Testis (tissue), 3 donors: ENCODE data around the gene TRIM26. TPM values are rescaled to one million over a fixed set of nuclear protein-coding genes. Genes with fewer than 3 reads are reported as not detected.

Experiments used
- DNase-seq: peaks from one replicate; pipeline ENCODE4 v3.0.0-alpha.2; 2019
- H3K27ac ChIP-seq, 2 donors: fragments of 200-600 bp; sonication (generic); one replicate each; pipeline ENCODE4 v1.5.1; 2019
- H3K27me3 ChIP-seq: fragments of 200-600 bp; sonication (generic); one replicate; pipeline ENCODE4 v1.5.1; 2019
- H3K36me3 ChIP-seq: fragments of 200-600 bp; sonication (generic); one replicate; pipeline ENCODE4 v1.5.1; 2017; ENCODE audit warnings: low read depth; ENCODE audit errors: missing control alignments
- H3K4me1 ChIP-seq: fragments of 200-600 bp; sonication (generic); one replicate; pipeline ENCODE4 v1.5.1; 2019
- H3K4me3 ChIP-seq, 2 donors: fragments of 200-600 bp; sonication (generic); one replicate each; pipeline ENCODE4 v1.5.1; 2017 to 2019
- H3K9me3 ChIP-seq: fragments of 200-600 bp; sonication (generic); one replicate; pipeline ENCODE4 v1.5.1; 2017
- CTCF ChIP-seq, 3 experiments: fragments of 450-650 bp in 2 of 3; fragments of 200-600 bp in 1 of 3; sonication (generic) in 1 of 3; IDR thresholded peaks; one replicate each; pipeline ENCODE4 v1.5.1; 2016 to 2019; ENCODE audit warnings: antibody characterized with exemption in 3 of 3, mild to moderate bottlenecking in 2 of 3, moderate library complexity in 1 of 3
- POLR2A ChIP-seq: fragments of 450-650 bp; IDR thresholded peaks from one replicate; pipeline ENCODE4 v1.6.1; 2017; ENCODE audit warnings: antibody characterized with exemption, mild to moderate bottlenecking, moderate library complexity
- WGBS, 2 donors: methylation state at CpG; one replicate each; pipeline ENCODE4 v1.1.5; 2018; 5-methylcytosine and 5-hydroxymethylcytosine counted together
- intact Hi-C: fragments of 100-400 bp; cut with DNase I; formaldehyde crosslinking; loops from one replicate; pipeline ENCODE4 v1.15.1; 2023; ENCODE audit warnings: low total_unique reads
- polyA plus RNA-seq: library from polyadenylated mRNA; stranded (reverse); fragments of 350-450 nt; fragmentation: Illumina TruSeq; extraction: RNeasy Lipid Tissue Mini Kit (QIAGEN cat#74804); gene quantifications from one replicate; pipeline ENCODE4 v1.2.3, GENCODE V29; 2014; ENCODE audit warnings: low read depth, low replicate concordance; ENCODE audit not compliant: insufficient read depth
- total RNA-seq, 2 donors: library from RNA; depleted of rRNA; stranded (reverse); fragments of >200 nt; gene quantifications; one replicate each; pipeline ENCODE4 v1.2.3, GENCODE V29; 2016

The TRIM26 gene
- total and polyA plus RNA-seq, 3 donors from 2014 or later: 40.3 to 75.8 (median 67.1) TPM

- Histone ChIP-seq H3K4me3 (no peak overlapping the region), H3K4me1 (no peaks in the 10 kb centered on the region), H3K9me3 (no peaks in the 10 kb centered on the region), H3K36me3 (no peaks in the 10 kb centered on the region), H3K27me3 (no peaks in the 10 kb centered on the region), H3K27ac (no peak overlapping the region)
- WGBS, 2 donors: 59 to 79% methylated on average over 12 of the region's 12 CpGs
- TF ChIP-seq CTCF (IDR thresholded peaks at IDR 0.05) (no peak), POLR2A (no peak)
- intact Hi-C loops: no loop called here
- no peak for DNase-seq
Observed at GRCh38 chr6:30154709-30155519, 58.3 kb downstream of the TRIM26 start.

- no peak for DNase-seq
- TF ChIP-seq CTCF (IDR thresholded peaks at IDR 0.05) (no peak), POLR2A (no peak)
- WGBS, 2 donors: 81 to 85% methylated on average over 17 of the region's 17 CpGs
- intact Hi-C loops: no loop called here
- Histone ChIP-seq H3K27ac (no peak overlapping the region), H3K4me3 (no peak overlapping the region), H3K4me1 (no peaks in the 10 kb centered on the region), H3K9me3 (no peaks in the 10 kb centered on the region), H3K27me3 (no peaks in the 10 kb centered on the region), H3K36me3 (no peaks in the 10 kb centered on the region)
Observed at GRCh38 chr6:30154061-30154460, 59.1 kb downstream of the TRIM26 start.

GRCh38 chr6:30152910-30153610, 60.1 kb downstream of the TRIM26 start:
- DNase-seq: no peak
- Histone ChIP-seq H3K27ac (no peak overlapping the region), H3K4me1 (no peaks in the 10 kb centered on the region), H3K4me3 (no peak overlapping the region), H3K27me3 (no peaks in the 10 kb centered on the region), H3K36me3 (no peaks in the 10 kb centered on the region), H3K9me3 (no peaks in the 10 kb centered on the region)
- 82 to 86% methylated on average over 3 of the region's 3 CpGs for WGBS, 2 donors
- intact Hi-C loops: no loop called here
- TF ChIP-seq CTCF (IDR thresholded peaks at IDR 0.05) (no peak), POLR2A (no peak)

DNA sequence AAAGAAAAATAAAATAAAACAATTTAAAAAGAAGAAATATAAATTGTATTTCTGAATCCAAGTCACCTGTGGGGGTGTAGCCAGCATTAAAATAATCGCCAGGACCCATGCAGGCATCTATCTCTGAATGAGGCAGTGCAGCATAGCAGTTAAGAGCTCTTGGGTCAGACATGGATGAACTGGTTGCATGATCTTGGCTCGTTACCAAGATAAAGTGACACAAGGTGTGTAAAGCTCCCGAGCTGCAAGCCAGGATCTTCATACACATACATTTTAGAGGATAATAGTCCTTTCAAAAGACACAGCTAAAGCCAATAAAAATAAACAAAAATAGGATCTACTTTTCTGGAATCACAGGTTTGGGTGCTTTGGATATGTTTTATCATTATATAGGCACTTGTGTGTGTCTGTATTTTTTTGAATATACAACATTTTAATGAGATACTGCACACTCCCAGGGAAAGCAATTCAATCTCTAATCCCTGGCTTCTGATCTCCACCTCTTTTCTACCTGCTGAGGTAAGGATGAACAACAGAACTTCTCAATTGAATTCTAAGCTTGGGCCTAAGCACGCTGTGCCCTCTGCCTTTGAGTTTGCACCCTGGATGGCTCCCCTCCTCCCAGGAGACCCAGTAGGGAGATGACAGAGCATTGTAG, 61.1 kb downstream of the TRIM26 start:
- Histone ChIP-seq H3K27ac (no peak overlapping the region), H3K4me3 (no peak overlapping the region), H3K4me1 (no peaks in the 10 kb centered on the region), H3K27me3 (no peaks in the 10 kb centered on the region), H3K36me3 (no peaks in the 10 kb centered on the region), H3K9me3 (no peaks in the 10 kb centered on the region)
- intact Hi-C loops: no loop called here
- no peak for DNase-seq
- TF ChIP-seq POLR2A (no peak), CTCF (IDR thresholded peaks at IDR 0.05) (no peak)
- 59 to 76% methylated on average over 4 of the region's 4 CpGs for WGBS, 2 donors
